ENCODE measurements around the gene CROCC2. TPM values are rescaled to one million over a fixed set of nuclear protein-coding genes. Genes with fewer than 3 reads are reported as not detected.

The CROCC2 gene
- polyA plus RNA-seq, 1 of the 3 experiments (the other 2 are of a cell fraction) = not detected

- no peak for TF ChIP-seq ZBTB33 (IDR thresholded peaks at IDR 0.05; ENCODE audit: borderline replicate concordance, low read depth)
- TF ChIP-seq GATA2 (CRISPR knock-in tag; IDR thresholded peaks at IDR 0.05) = no peak
- no peak for TF ChIP-seq CHD2 (IDR thresholded peaks at IDR 0.05; ENCODE audit: low read length, partially characterized antibody)
Observed at GRCh38 chr2:240931319-240931949, 25.3 kb downstream of the CROCC2 start (continued).

- Histone ChIP-seq H3K9me2 (no peaks in the 10 kb centered on the region), H3K9ac (no peak overlapping the region), H2AFZ (ENCODE audit: low read depth) (no peak overlapping the region), H3K4me1 (ENCODE audit: control insufficient read depth in 1 of 2, insufficient read depth in 2 of 2, low read depth in 1 of 2, low read length in 1 of 2) (peaks cover 0 to 4% of the 10 kb centered on the region in 2 experiments; a peak in 1 of 4 replicates), H3K4me3 (ENCODE audit: low read depth in 2 of 2, low read length in 1 of 2) (no peak overlapping the region), H3K79me2 (ENCODE audit: insufficient read depth) (no peaks in the 10 kb centered on the region), H3K27ac (ENCODE audit: low read depth in 2 of 2, low read length in 1 of 2) (no peak overlapping the region), H3F3A (replicated peaks; ENCODE audit: insufficient read depth) (peaks cover under 1% of the 10 kb centered on the region), H4K20me1 (ENCODE audit: insufficient read depth) (no peaks in the 10 kb centered on the region), H3K4me2 (no peak overlapping the region), H3K27me3 (ENCODE audit: insufficient read depth) (no peaks in the 10 kb centered on the region; the same call in 1 of the 2 replicates), H3K36me3 (replicated peaks in 1 of 2; ENCODE audit: control insufficient read depth in 1 of 2, insufficient read depth in 2 of 2, low read length in 1 of 2) (no peaks in the 10 kb centered on the region), H3K9me3 (no peaks in the 10 kb centered on the region)
- TF ChIP-seq NFIC (IDR thresholded peaks at IDR 0.05; ENCODE audit: borderline replicate concordance) (no peak), RFX5 (IDR thresholded peaks at IDR 0.05; ENCODE audit: low read length) (no peak), EZH2phosphoT487 (IDR thresholded peaks at IDR 0.05; ENCODE audit: borderline replicate concordance, low read depth) (no peak), IRF3 (IDR thresholded peaks at IDR 0.05; ENCODE audit: low read depth, low read length) (no peak), RAD21 (IDR thresholded peaks at IDR 0.05; ENCODE audit: low read length) (no peak), EP300 (IDR thresholded peaks at IDR 0.05; ENCODE audit: borderline replicate concordance in 1 of 2, low read depth in 1 of 2, low read length in 1 of 2) (no peak), USF1 (IDR thresholded peaks at IDR 0.05; ENCODE audit: borderline replicate concordance, low read depth) (no peak), JUND (IDR thresholded peaks at IDR 0.05) (no peak), GABPA (IDR thresholded peaks at IDR 0.05; ENCODE audit: low read depth) (no peak), ZBTB33 (IDR thresholded peaks at IDR 0.05; ENCODE audit: borderline replicate concordance, low read depth) (no peak), YY1 (IDR thresholded peaks at IDR 0.05; ENCODE audit: low read depth) (no peak), CHD2 (IDR thresholded peaks at IDR 0.05; ENCODE audit: low read length, partially characterized antibody) (no peak), SIN3A (IDR thresholded peaks at IDR 0.05; ENCODE audit: borderline replicate concordance, low read depth, low read length) (no peak), MAX (IDR thresholded peaks at IDR 0.05; ENCODE audit: low read depth) (no peak), RCOR1 (IDR thresholded peaks at IDR 0.05; ENCODE audit: low read length) (no peak)
- peak; percentile 17 for DNase-seq
- WGBS (ENCODE audit: low lambda C conversion rate) = 49% methylated on average over 11 of the region's 21 CpGs
- ChIA-PET CTCF (interaction anchor here (0.8 to 0.9 kb wide), 2 partner anchors 51 to 81 kb away, joined by 3 read pairs; no protein-coding TSS in a partner anchor), POLR2A (no interaction called here)
Observed at GRCh38 chr2:240932001-240932723, 26.0 kb downstream of the CROCC2 start.
